K562 (cell line): ENCODE measurements around the gene GOSR1. TPM values are rescaled to one million over a fixed set of nuclear protein-coding genes. Genes with fewer than 3 reads are reported as not detected.

ENCODE experiments used
- ATAC-seq: fragments of 200-7000 bp; cut with Tn5 transposase; 3 replicates; pipeline ENCODE4 v1.9.1; 2020; ENCODE audit warnings: moderate library complexity
- BruUV-seq: library from RNA; stranded (reverse); fragments of 400-500 nt; replicated peaks from 2 replicates; lab custom pipeline; 2021; lab: Mats Ljungman, UMichigan
- CTCF ChIA-PET: fragments of 300-600 bp; formaldehyde crosslinking; extraction: SDS; loops from one replicate; lab custom pipeline; 2021; ENCODE audit warnings: low intra/inter-chr PET ratio; lab: Yijun Ruan, JAX
- POLR2A ChIA-PET: fragments of 300-600, 350-650 bp; sonication (Branson Sonifier 250); formaldehyde crosslinking; extraction: SDS; loops from one replicate; lab custom pipeline; 2021; ENCODE audit warnings: antibody characterized with exemption, inconsistent platforms; lab: Yijun Ruan, JAX
- DNase-seq, 4 experiments: peaks; one replicate each; pipeline versions ENCODE4 v3.0.0 to v3.0.0-alpha.2; 2011 to 2018; ENCODE audit warnings: low spot score in 3 of 4, mixed read lengths in 3 of 4; ENCODE audit errors: extremely low read depth in 1 of 4
- FAIRE-seq: peaks from 2 replicates; lab custom pipeline; 2011; peaks lifted over from hg19 to GRCh38; lab: Jason Lieb, UNC
- H2AFZ ChIP-seq: 2 replicates; pipeline ENCODE4 v1.6.0; 2011; ENCODE audit warnings: low read depth, low read length, control low read depth, inconsistent platforms
- H3K27ac ChIP-seq: fragments of 200-600 bp; 3 replicates; pipeline ENCODE4 v1.8.0; 2011; ENCODE audit warnings: low read depth, mild to moderate bottlenecking, control low read depth, inconsistent platforms, low read length, moderate library complexity, mixed read lengths; ENCODE audit errors: extremely low read depth
- H3K27me3 ChIP-seq, 2 experiments: fragments of 300-600 bp in 1 of 2; 2 replicates in 1 of 2; 3 replicates in 1 of 2; pipeline versions ENCODE4 v1.6.0 to v1.8.0; 2011; ENCODE audit warnings: inconsistent platforms in 2 of 2, low read length in 2 of 2, mild to moderate bottlenecking in 1 of 2, mixed read lengths in 1 of 2, moderate library complexity in 1 of 2; ENCODE audit not compliant: control insufficient read depth in 2 of 2, insufficient read depth in 2 of 2
- H3K36me3 ChIP-seq: fragments of 300-600 bp; 3 replicates; pipeline ENCODE4 v1.8.0; 2011; ENCODE audit warnings: mild to moderate bottlenecking, low read length, inconsistent platforms; ENCODE audit not compliant: control insufficient read depth, insufficient read depth
- H3K4me1 ChIP-seq, 2 experiments: fragments of 200-600 bp in 1 of 2; replicated peaks in 1 of 2; 2 replicates in 1 of 2; 3 replicates in 1 of 2; pipeline versions ENCODE4 v1.5.1 to v1.8.0; 2011; ENCODE audit warnings: inconsistent platforms in 2 of 2, low read length in 2 of 2, mild to moderate bottlenecking in 1 of 2, mixed read lengths in 1 of 2, moderate library complexity in 1 of 2; ENCODE audit not compliant: control insufficient read depth in 2 of 2, insufficient read depth in 2 of 2
- H3K4me2 ChIP-seq: 2 replicates; pipeline ENCODE4 v1.6.1; 2011; ENCODE audit warnings: low read length, control low read depth, inconsistent platforms, mixed read lengths; ENCODE audit not compliant: insufficient read depth
- H3K4me3 ChIP-seq: fragments of 200-600 bp; sonication (generic), shearing (Covaris generic); 2 replicates; pipeline ENCODE4 v1.5.1; 2016; ENCODE audit warnings: control low read depth, inconsistent platforms
- H3K79me2 ChIP-seq: fragments of 200-600 bp; 3 replicates; pipeline ENCODE4 v1.8.0; 2011; ENCODE audit warnings: low read length, inconsistent platforms; ENCODE audit not compliant: control insufficient read depth, insufficient read depth
- H3K9ac ChIP-seq, 2 experiments: 2 replicates each; pipeline versions ENCODE4 v1.6.0 to v1.6.1; 2011; ENCODE audit warnings: low read depth in 2 of 2, low read length in 2 of 2, control low read depth in 1 of 2, inconsistent platforms in 1 of 2, mild to moderate bottlenecking in 1 of 2, mixed read lengths in 1 of 2; ENCODE audit not compliant: insufficient read depth in 1 of 2
- H3K9me1 ChIP-seq: one replicate; pipeline ENCODE4 v1.6.0; 2011; ENCODE audit warnings: inconsistent platforms, mild to moderate bottlenecking, low read length, moderate library complexity; ENCODE audit not compliant: control insufficient read depth, insufficient read depth
- H3K9me3 ChIP-seq: replicated peaks from 2 replicates; pipeline ENCODE4 v1.5.1; 2011; ENCODE audit warnings: low read depth, low read length, inconsistent platforms; ENCODE audit not compliant: control insufficient read depth, insufficient read depth
- H4K20me1 ChIP-seq: replicated peaks from 2 replicates; pipeline ENCODE4 v1.6.1; 2011; ENCODE audit warnings: low read length, inconsistent platforms, mixed read lengths; ENCODE audit not compliant: control insufficient read depth, insufficient read depth
- EP400 ChIP-seq: fragments of 450-650 bp; IDR thresholded peaks from 2 replicates; pipeline ENCODE4 v1.6.1; 2017; ENCODE audit warnings: antibody characterized with exemption, mild to moderate bottlenecking, moderate library complexity
- POLR2B ChIP-seq: fragments of 450-650 bp; IDR thresholded peaks from 2 replicates; pipeline ENCODE4 v1.6.1; 2018; ENCODE audit warnings: low read depth; ENCODE audit not compliant: partially characterized antibody
- WGBS: fragments of 100-300 bp; shearing (Covaris generic); methylation state at CpG from one replicate; pipeline ENCODE4 v1.1.6; 2016; ENCODE audit warnings: low coverage, mixed read lengths; ENCODE audit not compliant: insufficient coverage; ENCODE audit errors: missing lambda C conversion rate; 5-methylcytosine and 5-hydroxymethylcytosine counted together
- in situ Hi-C: fragments of 300-500 bp; cut with MboI; formaldehyde crosslinking; loops from 4 replicates; pipeline ENCODE4 v1.15.0; 2018; ENCODE audit warnings: inconsistent platforms, mixed read lengths
- intact Hi-C: fragments of 100-400 bp; cut with micrococcal nuclease; formaldehyde crosslinking; loops from 2 replicates; pipeline ENCODE4 v1.14.2; 2022
- polyA plus RNA-seq, 8 experiments: library from polyadenylated mRNA; depleted of rRNA in 4 of 8; stranded (reverse) in 5 of 8; unstranded in 3 of 8; fragments of >200 nt; fragmentation: Nextera tagmentation in 2 of 8; fragmentation: Illumina TruSeq in 1 of 8; extraction: Ambion mirVana in 2 of 8; extraction: Trizol in 1 of 8; gene quantifications; 2 replicates each; pipeline versions ENCODE4 v1.2.1 to v1.2.3, GENCODE V29; 2011 to 2014; ENCODE audit warnings: inconsistent platforms in 1 of 8, missing spikeins in 1 of 8
- total RNA-seq, 7 experiments: library from RNA; depleted of rRNA in 6 of 7; stranded (reverse); fragments of >200 nt in 6 of 7; fragmentation: Illumina TruSeq in 2 of 7; extraction: Trizol in 2 of 7; gene quantifications; 2 replicates each; pipeline versions ENCODE4 v1.2.1 to v1.2.3, GENCODE V29; 2011 to 2021; ENCODE audit warnings: low replicate concordance in 1 of 7
- TF ChIP-seq, protein P1 (sequence below): fragments of 250-450 bp; sonication (Bioruptor Pico); IDR thresholded peaks from 2 replicates; pipeline ENCODE4 v1.4.0; 2020; ENCODE audit warnings: mild to moderate bottlenecking, moderate library complexity

Gene GOSR1
- total and polyA plus RNA-seq, 9 of the 15 experiments (the other 6 are each of a cell fraction or from before 2014, with no cell fraction given) = 17.6 to 95.5 (median 33.3) TPM

DNA sequence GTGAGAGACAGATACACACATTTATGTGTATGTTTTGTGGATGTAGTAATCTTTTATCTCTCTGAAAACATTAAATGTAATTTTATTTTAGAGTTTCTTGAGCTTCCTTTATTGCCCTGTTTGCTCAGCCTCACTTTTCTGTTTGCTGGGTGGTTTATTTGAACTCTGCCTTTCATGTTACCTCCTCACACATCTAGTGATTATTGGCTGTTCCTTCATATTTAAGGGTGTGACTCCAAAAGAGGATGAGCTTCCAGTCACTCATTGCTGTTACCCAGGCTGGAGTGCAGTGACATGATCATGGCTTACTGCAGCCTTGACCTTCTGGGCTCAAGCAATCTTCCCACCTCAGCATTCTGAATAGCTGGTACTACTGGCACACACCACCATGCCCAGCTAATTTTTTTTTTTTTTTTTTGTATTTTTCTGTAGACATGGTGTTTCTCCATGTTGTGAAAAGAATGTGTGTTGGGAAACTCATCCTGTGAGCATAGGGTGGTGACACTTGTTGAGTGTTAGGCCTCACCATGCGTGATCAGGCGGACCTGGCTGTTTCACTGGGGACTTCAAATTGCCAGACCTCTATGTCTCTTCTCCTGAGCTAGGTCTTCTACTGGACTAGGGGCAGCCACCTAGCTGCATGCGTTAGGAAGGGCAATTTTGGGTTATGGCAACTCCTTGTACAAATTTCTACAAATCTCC, 37.8 kb downstream of the GOSR1 start:
- intact Hi-C loops (no loop called here), in situ Hi-C loops (no loop called here)
- no peak overlapping the region for H3K27ac ChIP-seq
- ATAC-seq (no peak), DNase-seq (no peak), FAIRE-seq (no peak)
- H3K9me3 ChIP-seq = no peaks in the 10 kb centered on the region
- H3K79me2 ChIP-seq = no peaks in the 10 kb centered on the region
- no peaks in the 10 kb centered on the region for H3K27me3 ChIP-seq
- no peak overlapping the region for H2AFZ ChIP-seq
- no peaks in the 10 kb centered on the region for H3K9me1 ChIP-seq
- H3K4me1 ChIP-seq = no peaks in the 10 kb centered on the region
- WGBS = 97% methylated on average over 3 of the region's 3 CpGs
- BruUV-seq = no TSS peak
- H4K20me1 ChIP-seq = no peaks in the 10 kb centered on the region
- H3K9ac ChIP-seq = no peak overlapping the region
- CTCF ChIA-PET = no interaction called here
- H3K36me3 ChIP-seq = peaks cover 59% of the 10 kb centered on the region
- POLR2A ChIA-PET = interaction anchor here (1.7 kb wide), 1 partner anchor 11 kb away, joined by 6 read pairs; no protein-coding TSS in a partner anchor
- TF ChIP-seq, protein P1, sequence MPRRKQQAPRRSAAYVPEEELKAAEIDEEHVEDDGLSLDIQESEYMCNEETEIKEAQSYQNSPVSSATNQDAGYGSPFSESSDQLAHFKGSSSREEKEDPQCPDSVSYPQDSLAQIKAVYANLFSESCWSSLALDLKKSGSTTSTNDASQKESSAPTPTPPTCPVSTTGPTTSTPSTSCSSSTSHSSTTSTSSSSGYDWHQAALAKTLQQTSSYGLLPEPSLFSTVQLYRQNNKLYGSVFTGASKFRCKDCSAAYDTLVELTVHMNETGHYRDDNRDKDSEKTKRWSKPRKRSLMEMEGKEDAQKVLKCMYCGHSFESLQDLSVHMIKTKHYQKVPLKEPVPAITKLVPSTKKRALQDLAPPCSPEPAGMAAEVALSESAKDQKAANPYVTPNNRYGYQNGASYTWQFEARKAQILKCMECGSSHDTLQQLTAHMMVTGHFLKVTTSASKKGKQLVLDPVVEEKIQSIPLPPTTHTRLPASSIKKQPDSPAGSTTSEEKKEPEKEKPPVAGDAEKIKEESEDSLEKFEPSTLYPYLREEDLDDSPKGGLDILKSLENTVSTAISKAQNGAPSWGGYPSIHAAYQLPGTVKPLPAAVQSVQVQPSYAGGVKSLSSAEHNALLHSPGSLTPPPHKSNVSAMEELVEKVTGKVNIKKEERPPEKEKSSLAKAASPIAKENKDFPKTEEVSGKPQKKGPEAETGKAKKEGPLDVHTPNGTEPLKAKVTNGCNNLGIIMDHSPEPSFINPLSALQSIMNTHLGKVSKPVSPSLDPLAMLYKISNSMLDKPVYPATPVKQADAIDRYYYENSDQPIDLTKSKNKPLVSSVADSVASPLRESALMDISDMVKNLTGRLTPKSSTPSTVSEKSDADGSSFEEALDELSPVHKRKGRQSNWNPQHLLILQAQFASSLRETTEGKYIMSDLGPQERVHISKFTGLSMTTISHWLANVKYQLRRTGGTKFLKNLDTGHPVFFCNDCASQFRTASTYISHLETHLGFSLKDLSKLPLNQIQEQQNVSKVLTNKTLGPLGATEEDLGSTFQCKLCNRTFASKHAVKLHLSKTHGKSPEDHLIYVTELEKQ = no peak
- no peak for TF ChIP-seq POLR2B
- TF ChIP-seq EP400 = no peak
- no peak overlapping the region for H3K4me3 ChIP-seq
- no peak overlapping the region for H3K4me2 ChIP-seq
